HCT116 (cell line): ENCODE data around the gene GARS1. TPM values are rescaled to one million over a fixed set of nuclear protein-coding genes. Genes with fewer than 3 reads are reported as not detected.
A peak's percentile ranks its signal among the peaks of the same experiment; 100 is the strongest.

Source experiments
- ATAC-seq: fragments of 200-7000 bp; cut with Tn5 transposase; 2 replicates; pipeline ENCODE4 v1.9.1; 2020; ENCODE audit warnings: mild to moderate bottlenecking, moderate library complexity
- BruUV-seq: library from RNA; stranded (reverse); fragments of 400-500 nt; replicated peaks from 2 replicates; lab custom pipeline; 2021; lab: Mats Ljungman, UMichigan
- CTCF ChIA-PET: fragments of 300-600 bp; sonication (Branson Sonifier 250); formaldehyde crosslinking; loops from one replicate; lab custom pipeline; 2021; ENCODE audit warnings: antibody characterized with exemption; lab: Charles Lee
- POLR2A ChIA-PET: fragments of 300-600, 350-600 bp; sonication (Branson Sonifier 250); formaldehyde crosslinking; loops from one replicate; lab custom pipeline; 2021; ENCODE audit warnings: antibody characterized with exemption; lab: Charles Lee
- RAD21 ChIA-PET, 2 experiments: fragments of 300-600 bp; sonication (Branson Sonifier 250); formaldehyde crosslinking; loops; one replicate each; lab custom pipeline; 2023; ENCODE audit warnings: low total read pairs in 2 of 2; ENCODE audit not compliant: uncharacterized antibody in 2 of 2, unreplicated experiment in 2 of 2, low non-redundant PET in 1 of 2; lab: Charles Lee
- DNase-seq: peaks from one replicate; pipeline ENCODE4 v3.0.0-alpha.2; 2010; ENCODE audit warnings: low read depth, low spot score
- H2AFZ ChIP-seq: fragments of 200-600 bp; shearing (Covaris generic), sonication (generic); 2 replicates; pipeline ENCODE4 v1.6.1; 2017; ENCODE audit warnings: low read depth, mixed run types, mixed read lengths, antibody characterized with exemption, low read length; ENCODE audit not compliant: poor library complexity, severe bottlenecking
- H3K27ac ChIP-seq: 2 replicates; pipeline ENCODE4 v1.5.1; 2012; ENCODE audit warnings: low read depth, low read length
- H3K27me3 ChIP-seq: fragments of 200-600 bp; sonication (generic); 2 replicates; pipeline ENCODE4 v1.6.1; 2016; ENCODE audit warnings: mixed run types, low read length, mixed read lengths; ENCODE audit not compliant: insufficient read depth
- H3K36me3 ChIP-seq, 2 experiments: fragments of 200-500 bp in 1 of 2; fragments of 200-600 bp in 1 of 2; sonication (Bioruptor generic) in 1 of 2; sonication (generic) in 1 of 2; 2 replicates each; pipeline versions ENCODE4 v1.5.1 to v1.6.1; 2014 to 2016; ENCODE audit warnings: low read length in 2 of 2, inconsistent platforms in 1 of 2, mixed read lengths in 1 of 2, mixed run types in 1 of 2; ENCODE audit not compliant: insufficient read depth in 2 of 2, control insufficient read depth in 1 of 2
- H3K4me1 ChIP-seq, 2 experiments: fragments of 200-600 bp in 1 of 2; sonication (generic) in 1 of 2; 2 replicates each; pipeline versions ENCODE4 v1.5.1 to v1.6.1; 2012 to 2017; ENCODE audit warnings: low read length in 2 of 2, inconsistent platforms in 1 of 2, mild to moderate bottlenecking in 1 of 2, mixed read lengths in 1 of 2, mixed run types in 1 of 2, moderate library complexity in 1 of 2; ENCODE audit not compliant: insufficient read depth in 2 of 2, control insufficient read depth in 1 of 2
- H3K4me2 ChIP-seq: fragments of 200-600 bp; sonication (generic); 2 replicates; pipeline ENCODE4 v1.6.1; 2017; ENCODE audit warnings: mixed run types, low read length, mixed read lengths
- H3K4me3 ChIP-seq, 2 experiments: fragments of 200-600 bp in 1 of 2; sonication (generic) in 1 of 2; replicated peaks in 1 of 2; 2 replicates each; pipeline ENCODE4 v1.5.1; 2011 to 2016; ENCODE audit warnings: low read length in 2 of 2, control low read depth in 1 of 2, low read depth in 1 of 2, mild to moderate bottlenecking in 1 of 2, mixed read lengths in 1 of 2, mixed run types in 1 of 2
- H3K79me2 ChIP-seq: fragments of 200-600 bp; sonication (generic); 2 replicates; pipeline ENCODE4 v1.6.1; 2017; ENCODE audit warnings: mild to moderate bottlenecking, mixed run types, low read length, moderate library complexity, mixed read lengths; ENCODE audit not compliant: insufficient read depth
- H3K9ac ChIP-seq: fragments of 200-600 bp; sonication (generic); 2 replicates; pipeline ENCODE4 v1.6.1; 2016; ENCODE audit warnings: low read length, mixed read lengths
- H3K9me2 ChIP-seq: fragments of 200-600 bp; sonication (generic), shearing (Covaris generic); 2 replicates; pipeline ENCODE4 v1.6.1; 2017; ENCODE audit warnings: mixed run types, mild to moderate bottlenecking, moderate library complexity; ENCODE audit not compliant: insufficient read depth
- H3K9me3 ChIP-seq, 2 experiments: fragments of 200-500 bp in 1 of 2; fragments of 200-600 bp in 1 of 2; sonication (Bioruptor generic) in 1 of 2; sonication (generic) in 1 of 2; 2 replicates each; pipeline ENCODE4 v1.6.1; 2014 to 2017; ENCODE audit warnings: low read length in 2 of 2, mixed read lengths in 2 of 2, inconsistent platforms in 1 of 2, low read depth in 1 of 2, mild to moderate bottlenecking in 1 of 2, mixed run types in 1 of 2, moderate library complexity in 1 of 2; ENCODE audit not compliant: control insufficient read depth in 1 of 2, insufficient read depth in 1 of 2
- H4K20me1 ChIP-seq: fragments of 200-600 bp; sonication (generic), shearing (Covaris generic); 2 replicates; pipeline ENCODE4 v1.6.1; 2017; ENCODE audit warnings: mixed run types, mild to moderate bottlenecking, moderate library complexity; ENCODE audit not compliant: insufficient read depth
- EGR1 ChIP-seq: IDR thresholded peaks from 2 replicates; pipeline ENCODE4 v1.6.1; 2012; ENCODE audit warnings: low read depth
- ELF1 ChIP-seq: IDR thresholded peaks from 2 replicates; pipeline ENCODE4 v1.6.1; 2012; ENCODE audit warnings: low read depth, borderline replicate concordance
- EZH2 ChIP-seq: fragments of 200-600 bp; sonication (generic); IDR thresholded peaks from 2 replicates; pipeline ENCODE4 v1.6.1; 2017; ENCODE audit warnings: antibody characterized with exemption, mixed run types
- FOSL1 ChIP-seq: IDR thresholded peaks from 2 replicates; pipeline ENCODE4 v1.6.1; 2012; ENCODE audit warnings: low read depth
- POLR2AphosphoS5 ChIP-seq: IDR thresholded peaks from 2 replicates; pipeline ENCODE4 v1.6.1; 2011; ENCODE audit warnings: mild to moderate bottlenecking, low read depth, low read length, moderate library complexity
- REST ChIP-seq: IDR thresholded peaks from 2 replicates; pipeline ENCODE4 v1.6.1; 2012; ENCODE audit warnings: low read depth
- SIN3A ChIP-seq: IDR thresholded peaks from 2 replicates; pipeline ENCODE4 v1.6.1; 2012; ENCODE audit warnings: low read depth
- YY1 ChIP-seq: IDR thresholded peaks from 2 replicates; pipeline ENCODE4 v1.6.1; 2011; ENCODE audit warnings: low read length, low read depth, moderate library complexity, mild to moderate bottlenecking; ENCODE audit not compliant: insufficient replicate concordance; ENCODE audit errors: extremely low read depth
- intact Hi-C: fragments of 100-400 bp; cut with micrococcal nuclease; formaldehyde crosslinking; loops from 2 replicates; pipeline ENCODE4 v1.10.0; 2022
- total RNA-seq: library from RNA; stranded (reverse); gene quantifications from one replicate; pipeline ENCODE4 v1.2.1, GENCODE V29; 2021; ENCODE audit not compliant: unreplicated experiment

Gene GARS1
- total RNA-seq, 1 experiment from 2014 or later = 329 TPM

DNA sequence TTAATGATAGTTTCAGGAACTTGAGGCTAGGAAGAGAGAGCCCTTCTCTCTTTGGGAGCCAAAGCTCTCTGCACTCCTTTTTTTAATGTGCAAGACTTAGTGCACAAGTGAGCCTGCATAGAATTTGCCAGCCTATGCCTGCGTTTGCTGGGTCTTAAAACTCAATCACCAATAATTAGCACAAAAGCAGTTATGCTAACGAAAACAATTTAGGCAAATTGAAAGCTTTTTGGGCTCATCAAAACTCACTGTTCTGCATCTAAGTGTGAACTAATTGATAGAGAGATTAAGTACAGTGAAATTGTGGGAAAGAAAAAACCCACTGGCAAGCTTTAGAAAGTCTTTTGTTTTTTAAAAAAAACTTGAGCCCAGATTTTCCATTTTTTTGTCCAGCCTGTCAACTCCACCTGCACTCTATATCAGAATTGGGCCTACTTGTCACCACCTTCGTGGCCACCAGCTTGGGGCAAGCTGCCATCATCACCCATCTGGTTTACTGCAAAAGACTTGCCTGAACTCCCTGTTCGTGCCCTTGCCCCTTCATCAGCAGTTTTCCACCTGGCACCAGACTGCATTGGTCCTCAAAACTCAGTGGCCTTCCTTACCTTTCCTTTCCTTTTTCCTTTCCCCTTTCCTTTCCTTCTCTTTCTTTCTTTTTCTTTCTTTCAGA, 49.7 kb downstream of the GARS1 start:
- CTCF ChIA-PET = no interaction called here
- no peaks in the 10 kb centered on the region for H3K4me1 ChIP-seq
- BruUV-seq = no TSS peak
- ATAC-seq (no peak), DNase-seq (no peak)
- RAD21 ChIA-PET = no interaction called here
- H3K27me3 ChIP-seq = no peaks in the 10 kb centered on the region
- no peak overlapping the region for H3K4me2 ChIP-seq
- no peak overlapping the region for H3K9ac ChIP-seq
- H3K9me2 ChIP-seq = no peaks in the 10 kb centered on the region
- intact Hi-C loops = loop anchor here (1.0 kb wide), 1 partner anchor 10 kb away; no protein-coding TSS in a partner anchor
- no peaks in the 10 kb centered on the region for H3K9me3 ChIP-seq
- no peak overlapping the region for H3K27ac ChIP-seq
- no peak overlapping the region for H3K4me3 ChIP-seq
- POLR2A ChIA-PET = no interaction called here
- peaks cover 0 to 2% of the 10 kb centered on the region in 2 experiments; a peak in 2 of 4 replicates for H3K36me3 ChIP-seq
- H4K20me1 ChIP-seq = no peaks in the 10 kb centered on the region; the same call in 1 of the 2 replicates
- no peaks in the 10 kb centered on the region for H3K79me2 ChIP-seq
- no peak overlapping the region for H2AFZ ChIP-seq
- TF ChIP-seq ELF1 (no peak), POLR2AphosphoS5 (0 out of 2 replicates have a peak, but pooled peaks have one; percentile 10)

DNA sequence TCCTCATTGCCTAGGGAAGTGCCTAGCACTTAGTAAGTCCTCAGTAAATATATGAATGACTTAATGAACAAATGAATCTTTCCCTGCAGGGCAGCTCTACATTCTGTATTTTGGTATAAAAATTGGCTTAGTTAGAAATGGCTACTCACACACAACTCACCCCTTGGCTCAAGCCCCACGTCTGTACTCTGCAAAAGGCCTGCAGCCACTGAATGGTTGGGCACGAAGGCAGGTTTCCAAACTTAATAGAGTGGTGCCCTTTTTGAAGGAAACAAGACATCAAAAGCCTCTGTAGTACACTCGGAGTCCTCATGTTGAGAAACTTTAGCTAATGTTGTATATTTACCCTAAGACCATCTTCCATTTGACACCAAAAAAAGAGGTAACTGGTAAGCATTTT, 51.0 kb downstream of the GARS1 start:
- H2AFZ ChIP-seq = no peak overlapping the region
- no peaks in the 10 kb centered on the region for H3K27me3 ChIP-seq
- no peak overlapping the region for H3K4me2 ChIP-seq
- no peak for ATAC-seq
- H3K27ac ChIP-seq = no peak overlapping the region
- ChIA-PET RAD21 (no interaction called here), POLR2A (no interaction called here), CTCF (no interaction called here)
- H3K36me3 ChIP-seq = peaks cover 0 to 2% of the 10 kb centered on the region in 2 experiments; a peak in 2 of 4 replicates
- intact Hi-C loops = no loop called here
- no peak overlapping the region for H3K9ac ChIP-seq
- BruUV-seq = no TSS peak
- H3K4me1 ChIP-seq = no peaks in the 10 kb centered on the region
- H3K9me2 ChIP-seq = no peaks in the 10 kb centered on the region
- H4K20me1 ChIP-seq = no peaks in the 10 kb centered on the region; the same call in 1 of the 2 replicates
- DNase-seq = no peak
- no peaks in the 10 kb centered on the region for H3K9me3 ChIP-seq
- H3K79me2 ChIP-seq = no peaks in the 10 kb centered on the region
- no peak overlapping the region for H3K4me3 ChIP-seq
- TF ChIP-seq FOSL1 (no peak), EGR1 (no peak), REST (no peak), YY1 (no peak), SIN3A (no peak), EZH2 (no peak)
- TF ChIP-seq, all 23 proteins: peak for 0
